Cardiac septum (tissue), 1 donor: ENCODE measurements around the gene AMN. TPM values are rescaled to one million over a fixed set of nuclear protein-coding genes. Genes with fewer than 3 reads are reported as not detected.

Experiments
- DNase-seq: peaks from one replicate; pipeline ENCODE4 v3.0.0-alpha.2; 2020; ENCODE audit warnings: low spot score
- intact Hi-C: fragments of 100-400 bp; cut with DNase I; formaldehyde crosslinking; loops from one replicate; pipeline ENCODE4 v1.14.0; 2022
- total RNA-seq: library from RNA; stranded (reverse); fragmentation: NEBNext Ultra II Directional; extraction: Animal tissue kit (Norgen Biotek cat#: 25700); gene quantifications from one replicate; pipeline ENCODE4 v1.2.1, GENCODE V29; 2021
- donor health status: DM: no; HTN: no; CAD: no.

AMN gene
- total RNA-seq, 1 donor from 2014 or later = not detected

DNA sequence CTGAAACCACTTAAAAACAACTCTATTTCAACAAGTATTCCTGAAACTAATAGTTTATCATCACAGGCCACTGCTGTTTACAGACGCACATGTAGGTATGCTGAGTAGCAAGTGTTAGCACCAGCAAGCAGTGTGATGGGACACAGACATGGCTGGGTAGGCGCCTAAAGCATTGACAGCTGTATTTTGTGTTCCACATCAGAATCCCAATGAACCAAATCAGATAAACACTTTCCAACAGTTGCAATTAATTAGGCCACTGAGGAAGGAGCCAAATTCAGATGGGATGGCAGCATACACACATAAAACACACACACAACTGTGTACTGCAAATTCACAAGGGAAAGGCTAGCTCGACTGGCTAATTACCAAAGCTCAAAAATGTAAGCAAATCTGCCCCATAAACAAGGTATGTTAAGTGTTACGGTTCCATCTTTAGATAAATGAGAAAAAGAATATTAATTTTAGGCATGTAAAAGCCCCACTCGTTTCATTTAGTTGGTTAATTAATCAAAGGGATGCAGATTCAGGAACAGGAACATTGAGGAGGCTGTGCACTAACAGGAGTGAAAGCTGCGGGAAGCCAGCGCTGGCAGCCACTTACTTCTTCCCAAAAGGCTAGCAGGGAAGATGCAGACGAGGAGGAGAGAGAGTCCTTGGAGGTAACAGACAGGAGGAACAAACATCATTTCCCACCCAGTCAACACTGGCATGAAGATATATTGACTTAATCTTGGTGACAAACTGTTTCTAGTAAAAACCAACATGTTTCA is 33.4 kb downstream of the AMN start:
- DNase-seq = no peak
- intact Hi-C loops = no loop called here

- intact Hi-C loops = no loop called here
- DNase-seq = no peak
Observed at GRCh38 chr14:102957222-102957621, 34.8 kb downstream of the AMN start.

DNA sequence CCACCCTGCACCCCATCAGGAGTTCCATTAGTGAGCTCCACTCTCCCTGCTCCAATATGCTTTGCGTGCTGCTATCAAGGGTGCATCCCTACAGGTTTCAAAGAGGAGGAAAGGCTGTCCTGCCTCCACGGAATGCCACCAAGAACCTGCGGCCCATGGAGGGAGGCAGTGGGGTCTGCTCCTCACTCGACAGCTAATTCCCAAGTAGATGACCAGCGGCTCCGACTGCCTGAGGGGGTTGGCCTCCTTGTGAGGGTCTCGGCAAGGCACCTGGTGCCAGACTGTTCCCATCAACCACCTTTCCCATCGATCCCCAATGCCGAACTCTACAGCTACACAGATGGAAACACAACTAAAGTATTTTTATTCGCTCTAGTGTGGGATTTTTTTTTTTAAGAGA is 36.0 kb downstream of the AMN start:
- DNase-seq = no peak
- intact Hi-C loops = no loop called here

DNA sequence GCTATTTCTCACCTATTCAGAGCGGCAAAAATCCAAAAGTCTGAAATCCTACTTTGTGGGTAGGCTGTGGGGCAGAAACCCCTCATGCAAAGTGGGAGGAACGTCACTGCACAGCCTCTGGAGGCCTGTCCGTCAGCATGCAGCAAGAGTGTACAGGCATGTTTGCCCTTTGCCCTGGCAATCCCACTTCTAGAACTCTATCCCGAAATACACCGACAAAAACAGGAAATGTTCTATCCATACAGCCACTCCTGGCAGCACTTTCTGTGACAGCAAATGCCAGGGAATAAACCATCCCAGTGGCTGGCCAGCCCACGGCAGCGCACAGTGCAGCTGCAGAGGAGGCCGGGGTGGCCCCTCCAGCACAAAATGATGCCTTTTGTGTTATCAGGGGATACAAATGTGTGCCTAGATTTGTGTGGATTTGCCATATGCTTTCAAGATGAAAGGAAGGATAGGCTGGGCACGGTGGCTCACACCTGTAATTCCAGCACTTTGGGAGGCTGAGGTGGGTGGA is 39.7 kb downstream of the AMN start:
- DNase-seq = no peak
- intact Hi-C loops = no loop called here

- intact Hi-C loops = no loop called here
- no peak for DNase-seq
Observed at GRCh38 chr14:102964152-102964730, 41.8 kb downstream of the AMN start.

GRCh38 chr14:102965282-102965681 is 42.8 kb downstream of the AMN start:
- no peak for DNase-seq
- intact Hi-C loops = no loop called here

GRCh38 chr14:102965971-102966655 is 43.6 kb downstream of the AMN start:
- no peak for DNase-seq

GRCh38 chr14:102966681-102967505 is 44.4 kb downstream of the AMN start:
- intact Hi-C loops = no loop called here

More at GRCh38 chr14:102965971-102966655, 43.6 kb downstream of the AMN start:
- intact Hi-C loops = no loop called here

GRCh38 chr14:102967506-102967795 is 45.0 kb downstream of the AMN start:
- intact Hi-C loops = no loop called here
- DNase-seq = no peak

More at GRCh38 chr14:102966681-102967505, 44.4 kb downstream of the AMN start:
- DNase-seq = no peak

- no peak for DNase-seq
- intact Hi-C loops = no loop called here
Observed at GRCh38 chr14:102968306-102968705, 45.8 kb downstream of the AMN start.

- intact Hi-C loops = no loop called here
- DNase-seq = no peak
Observed at GRCh38 chr14:102969060-102969791, 46.8 kb downstream of the AMN start.

DNA sequence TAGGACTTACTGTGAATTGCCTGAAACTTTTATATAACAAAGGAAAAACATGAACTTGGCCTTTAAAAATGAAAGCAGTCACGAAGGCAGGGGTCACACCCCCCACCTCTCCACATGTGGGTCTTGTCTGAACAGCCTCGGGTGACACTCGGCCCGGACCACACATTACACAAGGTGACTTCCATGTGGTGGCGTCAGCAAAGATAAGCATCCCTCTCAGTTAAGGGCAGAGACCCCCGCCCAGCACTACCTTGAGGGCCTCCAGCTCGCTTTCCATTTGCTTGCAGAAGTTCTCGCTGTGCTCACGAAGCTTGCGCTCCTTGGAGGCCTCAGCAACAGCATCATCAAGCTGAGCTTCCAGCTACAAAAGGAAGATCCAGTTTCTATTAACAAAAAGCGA is 47.4 kb downstream of the AMN start:
- intact Hi-C loops = no loop called here
- DNase-seq = no peak

GRCh38 chr14:102970496-102970895 is 48.0 kb downstream of the AMN start:
- DNase-seq = no peak
- intact Hi-C loops = no loop called here

GRCh38 chr14:102971314-102971713 is 48.9 kb downstream of the AMN start:
- no peak for DNase-seq
- intact Hi-C loops = no loop called here

DNA sequence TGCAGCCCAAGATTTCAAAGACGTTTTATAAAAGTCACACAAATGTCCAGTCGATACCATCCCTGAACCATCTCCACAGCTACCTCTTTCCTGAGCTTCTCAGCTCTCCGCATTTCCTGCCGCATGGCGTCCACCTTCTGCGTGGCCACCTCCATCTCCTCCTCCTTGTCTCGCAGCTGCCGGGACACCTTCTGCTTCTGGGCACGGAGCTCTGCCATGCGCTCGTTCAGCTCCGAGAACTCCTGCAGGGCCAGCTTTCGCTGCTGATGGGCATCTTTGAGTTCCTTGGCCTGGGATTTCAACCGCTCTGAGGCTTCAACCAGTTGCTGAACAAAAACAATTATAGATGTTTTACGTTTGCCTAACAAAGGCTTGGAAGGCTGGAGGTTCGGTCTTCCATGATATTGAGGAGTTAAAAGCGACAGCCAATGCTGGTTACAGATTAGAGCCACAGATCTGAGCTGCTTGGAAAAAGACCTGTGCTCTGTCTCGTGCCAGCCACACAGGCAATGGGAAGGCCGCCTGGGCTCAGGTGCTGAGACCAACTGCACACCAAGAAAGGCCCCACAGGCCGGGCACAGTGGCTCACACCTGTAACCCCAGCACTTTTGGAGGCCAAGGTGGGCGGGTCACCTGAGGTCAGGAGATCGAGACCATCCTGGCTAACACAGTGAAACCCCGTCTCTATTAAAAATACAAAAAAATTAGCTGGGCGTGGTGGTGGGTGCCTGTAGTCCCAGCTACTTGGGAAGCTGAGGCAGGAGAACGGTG is 49.6 kb downstream of the AMN start:
- DNase-seq = no peak
- intact Hi-C loops = no loop called here

DNA sequence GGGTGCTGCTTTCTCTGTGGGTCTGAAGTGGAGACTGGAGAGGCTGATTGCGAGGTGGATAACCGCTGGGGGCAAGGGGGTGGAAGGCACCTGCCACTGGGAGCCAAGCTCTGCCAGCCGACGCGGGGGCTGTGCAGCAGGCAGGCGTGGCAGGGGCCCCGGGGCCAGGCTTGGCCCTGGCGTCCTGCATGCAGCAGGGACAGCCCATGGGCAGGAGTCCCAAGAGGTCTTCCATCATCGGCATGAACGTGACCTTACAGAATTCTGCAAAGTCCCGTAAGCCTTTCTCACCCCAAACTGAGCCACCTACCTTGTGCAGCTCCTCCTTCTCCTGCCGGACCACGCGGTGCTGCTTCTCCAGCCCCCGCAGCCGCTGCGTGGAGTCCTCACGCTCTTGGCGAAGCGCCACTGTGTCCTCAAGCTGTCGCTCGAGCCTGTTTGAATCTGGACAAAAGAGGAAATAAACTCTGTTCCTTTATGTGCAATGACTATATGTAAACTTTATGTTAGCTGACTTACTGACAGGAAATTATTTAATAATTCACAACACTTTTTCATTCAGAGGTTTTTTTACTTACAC is 51.3 kb downstream of the AMN start:
- intact Hi-C loops = no loop called here
- no peak for DNase-seq

GRCh38 chr14:102975662-102976061 is 53.2 kb downstream of the AMN start:
- intact Hi-C loops = no loop called here
- DNase-seq = no peak

GRCh38 chr14:102977475-102977874 is 55.0 kb downstream of the AMN start:
- intact Hi-C loops = no loop called here
- no peak for DNase-seq
